ENCODE data around the gene GCN1. TPM values are rescaled to one million over a fixed set of nuclear protein-coding genes. Genes with fewer than 3 reads are reported as not detected.

GCN1 gene
- polyA plus RNA-seq, 3 donors: 5.0 to 22.1 (median 8.3) TPM

- Histone ChIP-seq H3K9ac (ENCODE audit: insufficient read depth, low read length, poor library complexity, severe bottlenecking) (no peak overlapping the region), H3K4me3 (replicated peaks in 1 of 3; ENCODE audit: low read depth in 2 of 3, low read length in 3 of 3) (no peak overlapping the region), H4K20me1 (ENCODE audit: insufficient read depth, low read length) (peaks cover 80% of the 10 kb centered on the region), H3K36me3 (replicated peaks in 1 of 2; ENCODE audit: control insufficient read depth in 1 of 2, insufficient read depth in 2 of 2, low read length in 2 of 2) (peaks cover 58 to 60% of the 10 kb centered on the region in 2 donors), H2AFZ (ENCODE audit: insufficient read depth, low read depth, low read length, poor library complexity, severe bottlenecking) (no peak overlapping the region), H3K27ac (ENCODE audit: low read depth in 1 of 2, low read length in 2 of 2) (no peak overlapping the region), H3K9me3 (replicated peaks in 1 of 2; ENCODE audit: control insufficient read depth in 1 of 2, insufficient read depth in 1 of 2, low read length in 2 of 2) (no peaks in the 10 kb centered on the region), H3K79me2 (ENCODE audit: insufficient read depth, low read length) (peaks cover 18% of the 10 kb centered on the region), H3K4me2 (replicated peaks; ENCODE audit: extremely low read depth, low read length, poor library complexity, severe bottlenecking) (no peak overlapping the region), H3K4me1 (ENCODE audit: control insufficient read depth in 1 of 2, insufficient read depth in 2 of 2, low read length in 2 of 2) (no peaks in the 10 kb centered on the region), H3K27me3 (ENCODE audit: control insufficient read depth in 2 of 2, insufficient read depth in 2 of 2, low read length in 2 of 2) (no peaks in the 10 kb centered on the region)
- intact Hi-C loops (cut with micrococcal nuclease): no loop called here
- Mint-ChIP-seq H3K4me1 (no peaks in the 10 kb centered on the region), H3K27ac (no peak overlapping the region), H3K36me3 (peaks cover 57 to 68% of the 10 kb centered on the region in 2 donors), H3K4me3 (no peak overlapping the region), H3K9me3 (no peaks in the 10 kb centered on the region), H3K27me3 (ENCODE audit: low read depth in 3 of 3) (peaks cover 0 to 3% (median 0%) of the 10 kb centered on the region in 3 donors)
- 97% methylated on average over 12 of the region's 13 CpGs for WGBS (ENCODE audit: insufficient coverage)
- no peak for DNase-seq
- TF ChIP-seq CTCF (IDR thresholded peaks at IDR 0.05): no peak
These were observed 99.2 kb downstream of the GCN1 start for GRCh38 chr12:120095331-120095730.

- H3K4me1 Mint-ChIP-seq: no peaks in the 10 kb centered on the region
- Histone ChIP-seq H3K27ac (ENCODE audit: low read depth in 1 of 2, low read length in 2 of 2) (no peak overlapping the region), H2AFZ (ENCODE audit: insufficient read depth, low read depth, low read length, poor library complexity, severe bottlenecking) (no peak overlapping the region), H3K27me3 (ENCODE audit: control insufficient read depth in 2 of 2, insufficient read depth in 2 of 2, low read length in 2 of 2) (no peaks in the 10 kb centered on the region), H3K9me3 (replicated peaks in 1 of 2; ENCODE audit: control insufficient read depth in 1 of 2, insufficient read depth in 1 of 2, low read length in 2 of 2) (no peaks in the 10 kb centered on the region), H3K9ac (ENCODE audit: insufficient read depth, low read length, poor library complexity, severe bottlenecking) (no peak overlapping the region), H3K36me3 (replicated peaks in 1 of 2; ENCODE audit: control insufficient read depth in 1 of 2, insufficient read depth in 2 of 2, low read length in 2 of 2) (peaks cover 50 to 51% of the 10 kb centered on the region in 2 donors), H3K4me1 (ENCODE audit: control insufficient read depth in 1 of 2, insufficient read depth in 2 of 2, low read length in 2 of 2) (no peaks in the 10 kb centered on the region), H3K79me2 (ENCODE audit: insufficient read depth, low read length) (peaks cover 10% of the 10 kb centered on the region), H4K20me1 (ENCODE audit: insufficient read depth, low read length) (peaks cover 72% of the 10 kb centered on the region), H3K4me2 (replicated peaks; ENCODE audit: extremely low read depth, low read length, poor library complexity, severe bottlenecking) (no peak overlapping the region), H3K4me3 (replicated peaks in 1 of 3; ENCODE audit: low read depth in 2 of 3, low read length in 3 of 3) (no peak overlapping the region)
- no peaks in the 10 kb centered on the region for H3K9me3 Mint-ChIP-seq
- intact Hi-C loops (cut with micrococcal nuclease): no loop called here
- H3K4me3 Mint-ChIP-seq: no peak overlapping the region
- H3K27ac Mint-ChIP-seq: peak overlapping the region in 1 of 7 donors; percentile 13
- peaks cover 0 to 5% (median 3%) of the 10 kb centered on the region in 3 donors for H3K27me3 Mint-ChIP-seq (ENCODE audit: low read depth in 3 of 3)
- DNase-seq: no peak
- H3K36me3 Mint-ChIP-seq: peaks cover 50 to 60% of the 10 kb centered on the region in 2 donors
- WGBS (ENCODE audit: insufficient coverage): 95% methylated on average over 8 of the region's 9 CpGs
- no peak for TF ChIP-seq CTCF (IDR thresholded peaks at IDR 0.05)
These were observed 100.0 kb downstream of the GCN1 start for GRCh38 chr12:120094485-120094884.
